Stimulated activated CD8-positive, alpha-beta memory T cell treated with anti-CD3 and anti-CD28 coated beads, Interleukin-12 subunit alpha, Interleukin-12 subunit beta, amount 100 ng/mL, for 24 hours (primary cell): ENCODE data around the gene CTSE.

ENCODE experiments used
- DNase-seq: peaks from one replicate; pipeline ENCODE4 v3.0.0-alpha.2; 2020; ENCODE audit errors: extremely low read depth

The CTSE gene

GRCh38 chr1:205971082-205971481 is 52.6 kb downstream of the CTSE start:
- DNase-seq: no peak

GRCh38 chr1:205970486-205970885 is 53.2 kb downstream of the CTSE start:
- DNase-seq: no peak

GRCh38 chr1:205969229-205969628 is 54.5 kb downstream of the CTSE start:
- no peak for DNase-seq

- DNase-seq: no peak
These were observed 56.0 kb downstream of the CTSE start for GRCh38 chr1:205967554-205968335.

- DNase-seq: no peak
These were observed 58.4 kb downstream of the CTSE start for GRCh38 chr1:205965036-205965884.

GRCh38 chr1:205963352-205964155 is 60.1 kb downstream of the CTSE start:
- no peak for DNase-seq

GRCh38 chr1:205962821-205963221 is 60.9 kb downstream of the CTSE start:
- no peak for DNase-seq

GRCh38 chr1:205961991-205962820 is 61.5 kb downstream of the CTSE start:
- DNase-seq: no peak

- no peak for DNase-seq
These were observed 62.3 kb downstream of the CTSE start for GRCh38 chr1:205961405-205961804.

GRCh38 chr1:205959789-205960188 is 63.9 kb downstream of the CTSE start:
- DNase-seq: no peak
